ENCODE measurements around the gene GLRX.

GLRX gene

GRCh38 chr5:95846554-95847260 lies 24.2 kb upstream of the GLRX start:
- Histone ChIP-seq H3K4me3 (ENCODE audit: low read length) (no peak overlapping the region), H3K27me3 (replicated peaks; ENCODE audit: insufficient read depth, low read length) (no peaks in the 10 kb centered on the region), H3K9me2 (replicated peaks; ENCODE audit: insufficient read depth, low read length) (no peaks in the 10 kb centered on the region), H3K27ac (ENCODE audit: low read length) (no peak overlapping the region), H3K79me2 (ENCODE audit: low read length) (no peaks in the 10 kb centered on the region), H3K9me3 (replicated peaks; ENCODE audit: insufficient read depth, low read length) (no peaks in the 10 kb centered on the region), H3K9ac (ENCODE audit: low read length) (no peak overlapping the region), H3K4me1 (ENCODE audit: low read length) (peaks cover 20% of the 10 kb centered on the region), H3K36me3 (replicated peaks; ENCODE audit: insufficient read depth, low read length) (no peaks in the 10 kb centered on the region), H4K20me1 (ENCODE audit: insufficient read depth, low read length) (no peaks in the 10 kb centered on the region), H2AFZ (ENCODE audit: low read length) (no peak overlapping the region), H3F3A (ENCODE audit: insufficient read depth, low read length) (no peaks in the 10 kb centered on the region), H3K4me2 (ENCODE audit: low read depth, low read length) (no peak overlapping the region)
- peak; percentile 93 for TF ChIP-seq CTCF (IDR thresholded peaks at IDR 0.05; ENCODE audit: low read length)
- TF ChIP-seq EZH2 (optimal IDR thresholded peaks at IDR 0.05; ENCODE audit: low read depth, low read length), result no peak
- DNase-seq, result peak; percentile 70

GRCh38 chr5:95845391-95845790 lies 22.9 kb upstream of the GLRX start:
- Histone ChIP-seq H3K4me1 (ENCODE audit: low read length) (peaks cover 20% of the 10 kb centered on the region), H3K4me2 (ENCODE audit: low read depth, low read length) (no peak overlapping the region), H4K20me1 (ENCODE audit: insufficient read depth, low read length) (no peaks in the 10 kb centered on the region), H3K4me3 (ENCODE audit: low read length) (no peak overlapping the region), H2AFZ (ENCODE audit: low read length) (no peak overlapping the region), H3K9me3 (replicated peaks; ENCODE audit: insufficient read depth, low read length) (no peaks in the 10 kb centered on the region), H3K27me3 (replicated peaks; ENCODE audit: insufficient read depth, low read length) (no peaks in the 10 kb centered on the region), H3K79me2 (ENCODE audit: low read length) (no peaks in the 10 kb centered on the region), H3K9ac (ENCODE audit: low read length) (no peak overlapping the region), H3K9me2 (replicated peaks; ENCODE audit: insufficient read depth, low read length) (no peaks in the 10 kb centered on the region), H3K27ac (ENCODE audit: low read length) (no peak overlapping the region), H3F3A (ENCODE audit: insufficient read depth, low read length) (no peaks in the 10 kb centered on the region), H3K36me3 (replicated peaks; ENCODE audit: insufficient read depth, low read length) (no peaks in the 10 kb centered on the region)
- no peak for DNase-seq
- TF ChIP-seq CTCF (IDR thresholded peaks at IDR 0.05; ENCODE audit: low read length) (no peak), EZH2phosphoT487 (IDR thresholded peaks at IDR 0.05; ENCODE audit: low read length) (no peak)

GRCh38 chr5:95843733-95844223 lies 21.3 kb upstream of the GLRX start:
- no peak for TF ChIP-seq EZH2phosphoT487 (IDR thresholded peaks at IDR 0.05; ENCODE audit: low read length)
- no peak for TF ChIP-seq CTCF (IDR thresholded peaks at IDR 0.05; ENCODE audit: low read length)
- TF ChIP-seq EZH2 (optimal IDR thresholded peaks at IDR 0.05; ENCODE audit: low read depth, low read length), result no peak
- Histone ChIP-seq H3K4me1 (ENCODE audit: low read length) (peaks cover 20% of the 10 kb centered on the region), H3K4me3 (ENCODE audit: low read length) (no peak overlapping the region), H3K36me3 (replicated peaks; ENCODE audit: insufficient read depth, low read length) (no peaks in the 10 kb centered on the region), H4K20me1 (ENCODE audit: insufficient read depth, low read length) (no peaks in the 10 kb centered on the region), H3K9me2 (replicated peaks; ENCODE audit: insufficient read depth, low read length) (no peaks in the 10 kb centered on the region), H2AFZ (ENCODE audit: low read length) (peak overlapping the region; percentile 7; the same call in 1 of the 2 replicates), H3K27me3 (replicated peaks; ENCODE audit: insufficient read depth, low read length) (no peaks in the 10 kb centered on the region), H3K4me2 (ENCODE audit: low read depth, low read length) (no peak overlapping the region), H3F3A (ENCODE audit: insufficient read depth, low read length) (no peaks in the 10 kb centered on the region), H3K9ac (ENCODE audit: low read length) (no peak overlapping the region), H3K27ac (ENCODE audit: low read length) (peak overlapping the region; percentile 15; the same call in 1 of the 2 replicates), H3K79me2 (ENCODE audit: low read length) (no peaks in the 10 kb centered on the region), H3K9me3 (replicated peaks; ENCODE audit: insufficient read depth, low read length) (no peaks in the 10 kb centered on the region)
- no peak for DNase-seq

Measured in MM.1S (cell line).